Fibroblast of skin of abdomen (primary cell): ENCODE results near the gene PPP1R9A.
A peak's percentile ranks its signal among the peaks of the same experiment; 100 is the strongest.

Experiments used
- DNase-seq: peaks from one replicate; pipeline ENCODE4 v3.0.0-alpha.2; 2013

PPP1R9A gene

DNA sequence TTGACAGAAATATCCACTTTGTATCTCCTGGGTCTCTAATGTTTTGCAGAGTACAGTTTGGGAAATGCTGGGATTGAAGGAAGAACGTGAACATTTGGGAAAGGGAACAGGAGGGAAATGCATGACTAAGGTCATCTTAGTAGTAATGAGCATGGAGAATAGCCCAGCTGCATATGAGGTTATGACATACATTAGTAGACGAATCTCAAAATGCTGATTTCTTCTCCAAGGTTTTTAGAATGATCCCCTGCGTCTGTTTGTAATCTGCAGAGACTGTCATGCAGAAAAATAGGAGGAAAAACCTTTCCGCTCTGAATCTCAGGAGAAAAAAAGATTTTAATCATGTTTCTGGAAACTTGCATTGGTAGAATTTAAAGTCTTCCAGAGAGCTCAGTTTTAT lies 133.6 kb downstream of the PPP1R9A start:
- DNase-seq, result no peak

DNA sequence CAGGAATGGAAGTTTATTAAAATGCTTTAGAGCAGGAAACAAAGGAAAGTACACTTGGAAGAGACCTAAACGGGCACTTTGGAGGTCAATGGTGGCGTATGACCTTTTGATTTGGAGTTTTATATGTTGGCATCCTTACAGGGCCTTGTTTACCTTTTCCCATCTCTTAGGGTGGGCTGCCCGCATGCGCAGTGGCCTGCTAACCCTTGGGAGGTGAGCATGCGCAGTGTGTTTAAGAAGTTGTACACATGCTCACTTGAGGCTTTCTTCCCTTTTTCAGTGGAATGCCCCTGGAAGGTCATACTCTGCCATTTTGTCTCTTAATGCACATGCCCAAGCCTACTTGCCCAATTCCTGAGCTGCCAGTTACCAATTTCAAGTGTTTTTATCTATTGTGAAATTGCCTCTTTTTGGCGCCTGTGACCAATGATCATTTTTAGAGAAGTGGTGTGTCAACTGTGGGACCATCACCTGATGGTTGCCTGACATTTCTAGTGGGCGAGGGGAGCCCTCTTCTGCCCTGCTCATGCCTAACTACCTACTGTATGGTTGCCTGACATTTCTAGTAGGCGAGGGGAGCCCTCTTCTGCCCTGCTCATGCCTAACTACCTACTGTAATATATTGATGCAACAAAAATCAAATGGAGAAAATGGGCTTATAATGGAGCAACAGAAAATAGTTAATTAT lies 138.0 kb downstream of the PPP1R9A start:
- peak; percentile 39 for DNase-seq

DNA sequence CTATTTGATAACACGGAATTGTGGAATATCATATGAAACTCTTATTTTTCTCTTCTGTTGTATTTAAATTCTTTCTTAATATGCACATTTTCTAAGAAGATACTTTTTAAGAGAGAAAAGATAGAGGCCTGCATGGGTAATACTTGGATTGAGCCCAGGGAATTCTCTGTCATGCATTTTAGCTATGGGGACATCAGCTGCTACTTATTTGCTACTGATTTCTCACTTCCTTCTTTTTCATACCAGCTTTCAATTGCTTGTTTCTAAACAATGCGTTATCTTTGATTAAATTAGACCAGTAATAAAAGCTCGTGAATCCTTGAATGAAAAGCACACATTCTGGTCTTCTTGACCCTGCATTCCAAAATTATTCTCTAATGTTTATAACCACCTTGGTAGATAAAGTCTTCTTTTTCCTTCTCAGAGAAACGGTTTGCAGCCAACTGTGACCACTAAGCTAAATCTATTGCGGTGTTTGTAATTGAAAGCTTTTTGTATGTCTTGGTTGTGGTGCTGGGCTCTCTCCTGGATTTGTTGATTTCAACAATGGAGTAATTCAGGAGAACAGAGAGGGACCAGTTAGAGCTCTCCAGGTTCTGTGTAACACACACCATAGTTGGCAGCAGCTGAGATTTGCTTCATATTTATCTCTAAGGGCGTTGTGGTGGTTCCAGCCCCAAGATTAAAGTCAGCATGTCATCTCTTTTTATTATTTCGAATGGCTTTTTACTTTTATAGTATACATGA lies 139.3 kb downstream of the PPP1R9A start:
- no peak for DNase-seq

DNA sequence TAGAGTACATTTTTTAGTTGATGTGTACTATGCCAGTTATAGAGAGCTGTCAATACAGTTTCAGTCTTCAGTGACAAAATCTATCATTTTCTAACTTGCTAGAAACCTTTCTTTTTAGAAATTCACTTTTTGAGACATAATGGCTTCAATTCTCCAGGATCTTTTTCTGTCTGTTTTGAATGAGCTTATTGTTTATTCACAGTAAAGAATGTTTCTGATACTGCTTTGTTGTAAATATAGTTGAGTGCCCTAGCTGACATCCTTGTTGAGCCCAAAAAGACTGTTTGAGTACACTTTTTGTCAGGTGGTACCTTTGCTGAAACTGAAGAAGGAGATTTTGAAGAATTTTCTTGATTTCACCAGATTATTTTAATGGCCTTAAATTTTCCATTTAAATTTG lies 139.9 kb downstream of the PPP1R9A start:
- no peak for DNase-seq

DNA sequence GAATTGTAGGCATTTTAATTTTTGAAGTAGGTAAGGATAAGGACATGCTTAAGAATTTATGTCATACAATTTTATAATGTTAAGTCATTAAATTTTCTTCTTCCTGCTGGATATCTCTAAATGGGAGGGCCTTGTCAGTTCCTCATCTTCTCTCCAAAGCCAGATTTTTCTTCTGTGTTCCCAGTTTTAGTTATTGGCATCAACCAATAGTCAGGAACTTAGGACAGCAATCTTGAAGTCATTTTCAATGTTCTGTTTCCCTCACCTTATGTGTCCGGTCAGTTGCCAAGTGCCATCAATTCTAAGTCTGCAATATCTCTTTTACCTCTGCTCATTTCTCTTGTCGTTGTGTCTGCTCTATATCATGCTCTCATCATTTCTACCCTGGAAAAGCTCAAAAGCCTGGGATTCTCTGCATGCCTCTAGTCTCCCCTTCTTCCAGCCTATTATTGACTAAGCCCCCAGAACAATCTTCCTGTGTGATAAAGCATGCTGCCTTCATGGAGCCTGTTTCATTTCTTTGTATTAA lies 145.2 kb downstream of the PPP1R9A start:
- no peak for DNase-seq

DNA sequence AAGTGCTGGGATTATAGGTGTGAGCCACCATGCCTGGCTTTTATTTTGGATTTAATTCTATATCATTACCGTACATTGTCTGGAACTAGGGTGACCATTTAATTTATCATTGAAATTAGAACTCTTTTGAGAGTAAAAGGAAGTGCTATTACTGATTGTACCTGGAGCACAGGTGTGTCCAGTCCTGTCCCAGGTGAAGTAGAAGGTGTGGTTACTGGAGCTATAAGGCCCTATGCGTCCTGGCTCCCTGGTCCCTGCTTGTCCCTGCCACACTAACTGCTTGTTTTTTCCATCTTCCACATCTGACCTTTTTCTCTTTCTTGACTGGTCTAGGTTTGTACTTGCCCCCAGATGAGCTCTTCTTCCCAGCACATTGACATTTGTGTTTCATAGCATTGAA lies 147.0 kb downstream of the PPP1R9A start:
- no peak for DNase-seq

DNA sequence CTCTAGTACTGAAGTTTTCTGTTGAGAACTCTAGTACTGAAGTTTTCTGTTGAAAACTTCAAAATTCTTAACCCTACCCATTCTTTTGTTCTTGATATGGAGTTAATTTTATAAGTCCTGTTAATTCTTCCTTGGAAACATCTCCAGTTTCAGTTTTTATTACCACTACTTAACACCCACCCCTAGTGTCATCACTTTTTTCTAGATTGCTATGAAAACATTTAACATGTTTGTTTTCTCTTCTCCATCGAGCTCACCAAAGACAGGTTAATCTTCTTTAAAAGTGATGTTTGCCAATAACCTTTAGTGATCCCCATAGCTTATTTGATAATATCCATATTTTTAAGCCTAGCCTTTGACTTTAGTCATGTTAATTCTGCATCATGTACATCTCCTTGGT lies 147.9 kb downstream of the PPP1R9A start:
- no peak for DNase-seq

DNA sequence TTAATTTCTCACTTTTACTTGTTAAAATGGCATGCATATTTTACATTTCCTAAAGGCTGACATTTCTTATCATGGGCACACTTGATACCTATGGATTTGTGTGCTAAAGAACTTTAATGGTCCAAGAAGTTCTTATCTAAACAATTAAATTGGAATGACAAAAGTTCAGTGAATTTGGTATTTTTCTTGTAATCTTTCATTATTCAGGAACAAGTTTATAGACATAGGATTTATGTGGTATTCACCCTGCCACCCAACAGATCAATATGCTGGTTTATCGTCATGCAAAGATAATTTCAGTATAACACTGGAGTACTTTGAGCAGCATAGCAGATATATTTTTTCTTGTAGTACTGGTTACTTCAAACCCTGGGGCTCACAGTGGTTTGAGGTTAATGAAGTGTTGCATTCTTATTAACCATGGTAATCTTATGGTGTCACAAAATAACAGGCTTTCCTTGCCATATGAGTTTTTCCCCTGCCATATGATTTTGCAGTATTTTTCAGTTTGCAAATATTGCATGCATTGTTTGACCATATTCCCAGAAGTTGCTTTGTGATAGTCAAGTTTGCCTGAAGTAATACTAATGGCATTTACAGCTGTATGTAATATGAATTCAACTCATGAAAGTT lies 148.8 kb downstream of the PPP1R9A start:
- peak; percentile 8 for DNase-seq

DNA sequence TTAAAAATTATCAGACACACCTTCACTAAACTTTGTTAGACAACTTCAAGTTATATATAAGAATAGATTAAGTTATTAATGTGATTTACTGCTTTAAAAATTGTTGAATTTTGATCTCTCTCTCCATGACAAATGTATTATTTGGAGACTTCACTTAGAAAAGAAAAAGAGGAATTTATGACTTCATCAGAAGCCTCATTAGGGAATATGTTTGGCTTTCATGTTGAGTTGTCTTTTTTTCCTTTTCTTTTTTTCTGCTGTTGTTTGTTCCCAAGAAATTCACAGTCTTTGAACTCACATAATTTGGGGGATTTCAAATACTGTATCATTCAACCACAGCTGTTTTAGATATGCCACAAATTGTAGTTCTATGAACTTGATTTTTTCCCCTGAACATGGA lies 149.5 kb downstream of the PPP1R9A start:
- no peak for DNase-seq

DNA sequence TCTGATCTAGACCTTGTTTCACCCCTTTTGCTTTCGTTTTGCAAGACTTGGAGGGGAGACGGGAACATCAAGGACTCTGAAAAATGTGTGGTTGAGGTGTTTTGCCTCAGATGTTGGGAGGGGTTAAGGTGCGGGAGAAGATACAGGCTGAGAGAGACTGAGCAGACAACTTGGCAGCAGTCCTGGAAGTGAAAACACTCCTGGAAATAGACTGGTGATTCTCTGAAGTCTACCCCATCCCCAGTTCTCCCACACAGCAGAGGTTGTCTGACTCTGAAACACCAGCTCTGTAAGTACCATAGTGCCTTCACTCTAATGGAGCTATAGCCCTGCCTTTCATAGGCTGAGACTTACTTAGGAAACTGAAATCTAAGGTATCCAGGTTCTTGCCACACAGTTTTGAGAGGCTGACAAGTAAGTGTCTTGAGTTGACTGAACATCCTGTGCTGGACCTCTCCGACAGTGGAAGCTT lies 152.5 kb downstream of the PPP1R9A start:
- DNase-seq, result no peak

DNA sequence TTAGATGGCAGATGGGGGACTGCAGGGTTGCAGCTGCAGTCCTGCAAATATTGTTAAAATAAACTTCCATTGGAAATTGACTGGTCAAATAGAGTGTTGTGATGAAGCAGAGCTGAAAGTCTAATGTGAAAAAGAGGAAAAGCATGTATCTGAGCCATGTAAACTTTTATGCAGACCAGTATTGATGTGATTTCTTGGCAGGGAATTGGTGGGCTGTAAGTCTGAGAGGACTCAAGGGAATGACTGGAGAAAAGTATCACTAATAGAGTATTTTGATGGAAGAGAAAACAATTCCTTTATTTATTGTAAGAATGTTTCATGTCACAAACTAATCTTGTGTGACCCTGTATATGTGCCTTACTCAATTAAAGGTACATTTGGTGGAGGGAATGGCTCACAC lies 155.5 kb downstream of the PPP1R9A start:
- no peak for DNase-seq

DNA sequence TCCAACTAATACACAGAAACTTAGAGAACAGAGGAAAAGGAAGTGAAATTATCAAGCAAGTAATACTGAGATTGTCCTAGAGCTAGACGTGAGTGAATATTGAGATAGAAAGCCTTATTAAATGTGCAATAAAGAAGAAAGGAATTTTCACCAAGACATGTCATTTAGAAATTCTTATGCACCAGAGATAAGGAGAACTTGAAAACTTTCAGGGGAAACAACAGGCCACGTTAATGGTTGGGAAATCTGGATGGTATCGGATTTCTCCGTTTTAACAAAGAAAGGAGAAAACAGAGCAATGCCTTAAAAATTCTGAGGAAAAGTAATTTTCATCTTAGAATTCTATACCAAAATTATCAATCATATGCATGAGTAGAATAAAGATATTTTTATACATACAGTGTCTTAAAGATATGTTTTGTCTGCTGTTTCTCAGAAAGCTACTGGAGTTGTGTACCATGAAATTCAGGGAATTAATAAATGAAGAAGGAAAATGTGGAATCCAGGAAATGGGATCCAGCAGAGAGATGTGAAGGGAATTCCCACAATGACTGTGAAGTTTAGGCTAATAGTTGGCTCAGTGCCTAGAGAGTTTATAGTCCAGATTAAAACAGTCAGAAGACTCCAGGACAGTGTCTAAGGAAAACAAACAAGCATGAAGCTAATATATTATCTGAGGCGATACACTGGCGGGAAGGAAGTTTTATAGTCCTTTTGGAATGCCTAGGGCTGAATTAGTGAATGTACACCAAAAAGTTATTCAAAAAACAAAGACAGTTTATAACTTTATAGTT lies 159.5 kb downstream of the PPP1R9A start:
- peak; percentile 27 for DNase-seq

DNA sequence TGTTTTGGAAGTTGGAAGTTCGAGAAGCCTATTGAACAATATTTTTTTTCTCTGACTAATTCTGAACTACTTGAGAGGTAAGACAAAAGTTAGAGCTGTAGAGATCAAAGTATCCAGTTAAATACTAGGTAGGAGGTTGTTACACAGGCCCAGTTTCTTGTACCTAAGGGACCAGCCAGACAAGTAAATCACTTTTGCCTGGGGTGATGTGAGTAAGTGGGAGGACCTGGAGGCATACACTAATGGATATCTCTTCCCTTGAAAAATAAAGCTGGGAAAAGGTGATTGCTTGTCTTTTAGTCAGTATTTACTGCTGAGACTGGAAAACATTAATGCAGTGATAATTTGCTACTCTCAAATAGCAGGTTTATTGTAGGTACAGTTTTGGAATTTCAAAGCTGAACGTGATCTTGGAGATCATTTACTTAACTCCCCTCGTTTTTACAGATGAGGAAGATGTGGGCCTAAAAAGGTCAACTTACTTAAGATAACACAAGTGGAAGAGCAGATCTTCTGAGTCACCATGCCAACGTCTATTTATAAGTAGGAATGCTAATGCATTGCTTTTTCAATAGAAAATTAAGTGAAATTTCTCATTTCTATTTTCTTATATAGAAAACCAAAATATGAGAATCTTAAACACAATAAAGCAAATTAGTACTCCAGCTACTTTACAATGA lies 181.3 kb downstream of the PPP1R9A start:
- no peak for DNase-seq

DNA sequence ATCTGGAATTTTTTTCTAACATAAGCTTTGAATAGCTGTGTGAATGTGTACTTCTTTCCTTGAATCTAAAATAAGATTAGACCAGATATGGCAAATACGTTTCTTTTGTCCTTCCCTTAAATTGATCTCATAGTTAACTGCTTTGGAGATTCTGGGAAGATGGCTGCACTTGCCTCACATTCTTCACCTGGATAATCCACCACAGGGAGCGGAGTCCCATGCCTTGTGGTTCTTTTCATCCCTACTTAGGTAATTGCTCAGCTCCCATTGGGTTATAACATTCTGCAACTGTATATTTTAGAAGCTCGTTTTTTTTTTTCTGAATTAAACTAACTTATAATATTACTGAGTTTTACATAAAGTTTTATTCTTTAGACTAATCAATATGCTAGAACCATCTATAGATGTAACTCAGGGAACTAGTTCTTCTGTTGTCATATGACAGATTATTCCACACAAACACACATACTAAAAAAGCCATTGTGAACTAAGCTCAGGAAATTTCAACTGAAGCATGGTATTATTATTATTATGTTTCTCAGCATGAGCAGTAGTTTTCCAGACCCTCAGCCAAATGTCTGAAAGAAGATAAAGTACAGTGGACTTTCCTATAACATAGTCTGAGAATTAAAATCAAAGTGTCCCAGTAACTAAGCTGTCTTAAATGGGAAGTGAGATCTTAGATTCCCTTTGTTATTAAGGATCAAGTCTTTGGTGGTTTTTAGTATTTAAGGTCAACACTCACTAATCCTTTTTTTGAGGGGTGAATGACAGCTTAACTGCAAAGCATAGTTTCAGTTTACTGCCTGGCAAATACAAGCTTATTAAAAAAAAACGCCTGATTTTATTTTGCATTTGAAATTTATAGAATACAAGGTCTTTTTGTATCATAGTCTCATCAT lies 182.3 kb downstream of the PPP1R9A start:
- DNase-seq, result no peak

DNA sequence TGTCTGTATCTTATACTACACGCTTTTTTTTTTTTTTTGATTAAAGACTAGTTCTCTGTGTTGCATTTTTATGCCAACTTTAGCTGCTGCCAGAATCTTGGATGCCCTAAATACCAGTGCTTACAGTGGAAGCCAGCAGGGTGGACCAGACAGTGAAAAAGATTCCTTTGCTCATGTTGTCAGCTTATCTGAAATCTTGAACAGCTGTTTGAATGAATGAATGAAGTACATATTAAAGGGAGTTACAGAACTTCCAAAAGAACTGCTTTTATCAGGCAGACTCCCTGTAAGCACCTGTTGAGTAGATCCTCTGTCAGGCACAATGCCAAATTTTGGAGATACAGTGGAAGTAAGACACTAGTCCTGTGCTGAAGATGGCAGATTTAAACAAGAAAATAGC lies 184.9 kb downstream of the PPP1R9A start:
- no peak for DNase-seq

DNA sequence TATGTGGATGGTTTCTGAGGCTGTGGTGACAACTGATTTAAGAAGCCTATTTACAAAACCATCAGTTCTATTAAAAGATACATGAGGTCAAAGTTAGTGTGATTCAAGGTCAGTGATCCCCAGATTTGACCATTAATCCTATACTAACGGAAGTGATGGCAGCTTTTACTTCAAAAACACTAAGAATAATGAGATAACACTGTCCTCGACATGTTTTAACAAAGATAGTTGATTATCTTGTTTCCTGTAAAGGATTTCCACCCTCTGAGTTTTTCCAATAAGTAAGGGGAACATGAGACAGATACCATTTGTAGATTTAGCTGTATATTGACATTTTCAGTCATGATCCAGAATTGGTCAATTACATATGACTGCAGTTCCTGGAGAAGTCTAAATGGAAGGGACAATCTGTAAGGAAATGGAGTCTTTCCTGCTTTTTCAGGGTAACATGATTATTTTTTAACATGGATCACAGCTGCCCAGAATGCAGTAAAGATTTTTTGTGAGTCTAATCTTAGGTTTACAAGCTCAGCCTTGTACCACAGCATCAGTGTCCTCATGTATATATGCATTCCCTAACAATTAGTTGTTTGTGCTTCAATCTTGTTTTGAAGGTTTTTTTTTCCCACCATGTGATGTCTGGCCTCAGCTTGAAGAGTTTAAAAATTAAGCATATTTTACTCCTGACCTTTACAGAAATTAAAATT lies 188.0 kb downstream of the PPP1R9A start:
- no peak for DNase-seq

DNA sequence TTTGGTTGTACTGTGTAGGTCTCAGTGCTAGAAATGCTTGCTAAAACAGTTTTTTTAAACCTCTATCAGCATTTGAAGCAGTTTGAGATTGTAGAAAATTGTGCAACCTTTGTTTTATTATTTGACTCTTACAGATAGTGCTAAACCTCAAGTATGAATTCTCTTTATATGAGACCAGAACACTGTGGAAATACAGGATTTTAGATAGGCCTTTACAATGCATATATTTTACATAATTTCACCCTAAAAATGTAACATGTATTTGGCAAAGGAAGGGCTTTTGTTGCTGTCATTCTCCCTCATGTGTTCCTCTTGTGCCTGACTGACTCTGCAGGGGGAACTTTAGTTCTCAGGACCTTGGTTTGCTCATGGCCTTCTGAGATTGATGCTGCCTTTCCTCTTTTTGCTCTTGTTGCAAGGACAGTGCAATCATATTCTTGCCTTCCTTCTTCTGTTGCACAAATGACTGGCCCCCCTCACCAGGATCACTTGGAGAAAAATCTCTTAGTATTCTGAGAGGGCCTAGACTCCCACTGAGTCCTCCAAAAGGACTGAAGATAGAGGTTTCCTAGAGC lies 188.7 kb downstream of the PPP1R9A start:
- peak; percentile 47 for DNase-seq

DNA sequence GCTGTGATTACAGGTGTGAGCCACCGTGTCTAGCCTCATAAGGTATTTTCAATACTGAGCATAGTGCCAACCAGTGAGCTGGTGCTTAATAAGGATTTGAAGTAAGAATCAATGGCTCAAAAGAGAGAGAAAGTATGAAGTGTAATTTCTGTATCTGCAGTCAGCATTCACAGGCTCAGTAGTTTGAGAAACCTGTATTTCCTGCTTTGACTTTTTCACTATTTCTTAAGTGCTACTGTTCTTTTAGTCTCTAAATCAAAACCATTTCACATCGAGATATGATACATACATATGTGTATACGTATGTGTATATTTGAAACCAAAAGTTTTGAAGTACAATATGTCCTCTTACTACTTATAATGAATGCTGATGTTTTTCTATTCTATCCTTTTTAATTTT lies 189.9 kb downstream of the PPP1R9A start:
- no peak for DNase-seq

DNA sequence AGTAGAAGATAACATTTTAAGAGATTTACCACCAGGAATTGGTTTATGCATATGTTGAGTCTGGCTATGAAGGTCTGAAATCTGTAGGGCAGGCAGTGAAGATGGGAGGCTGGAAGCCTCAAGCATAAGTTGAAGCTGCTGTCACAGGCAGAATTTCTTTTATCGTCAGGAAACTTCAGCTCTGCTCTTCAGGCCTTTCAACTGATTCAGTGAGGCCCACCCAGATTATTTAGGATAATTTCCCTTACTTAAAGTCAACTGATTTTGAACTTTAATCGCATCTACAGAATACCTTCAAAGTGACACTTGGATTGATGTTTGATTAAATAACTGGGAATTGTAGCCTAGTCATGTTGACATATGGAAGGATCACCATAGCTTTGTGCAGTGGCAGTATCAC lies 190.5 kb downstream of the PPP1R9A start:
- no peak for DNase-seq

DNA sequence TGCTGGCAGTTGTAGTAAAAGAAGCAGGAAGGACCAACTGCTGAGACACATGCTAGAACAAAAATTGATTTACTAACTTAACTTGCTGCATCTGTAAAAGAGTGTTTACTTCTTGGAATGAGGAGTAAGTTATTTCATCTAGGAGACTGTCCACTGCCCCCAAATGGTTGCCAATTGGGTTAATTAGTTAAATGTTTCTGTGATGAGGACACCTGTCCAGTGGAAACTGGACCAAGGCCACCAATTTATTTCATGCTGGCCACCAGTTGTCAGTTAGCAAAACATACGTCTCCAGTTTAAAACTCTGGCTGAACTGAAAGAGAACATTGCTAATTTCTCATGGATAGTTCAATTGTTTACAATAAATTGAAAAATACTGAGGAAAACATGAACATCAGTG lies 191.7 kb downstream of the PPP1R9A start:
- DNase-seq, result no peak
